Gastroesophageal sphincter (tissue), 4 donors: ENCODE measurements around the gene PSMF1. TPM values are rescaled to one million over a fixed set of nuclear protein-coding genes. Genes with fewer than 3 reads are reported as not detected.

Experiments
- ATAC-seq: fragments of 150-250 bp; one replicate; pipeline ENCODE4 v1.9.1; 2016; ENCODE audit warnings: mild to moderate bottlenecking, moderate library complexity
- H3K27ac ChIP-seq, 4 donors: fragments of 200-600 bp; sonication (generic) in 3 of 4; 1 replicate in 3 of 4; 2 replicates in 1 of 4; pipeline ENCODE4 v1.5.1; 2016 to 2019
- H3K27me3 ChIP-seq: fragments of 200-600 bp; sonication (generic); one replicate; pipeline ENCODE4 v1.5.1; 2019
- H3K36me3 ChIP-seq, 2 donors: fragments of 200-600 bp; sonication (generic); one replicate each; pipeline ENCODE4 v1.5.1; 2019; ENCODE audit warnings: control low read depth in 1 of 2
- H3K4me1 ChIP-seq, 3 donors: fragments of 200-600 bp; sonication (generic); 1 replicate in 2 of 3; 2 replicates in 1 of 3; pipeline ENCODE4 v1.5.1; 2016 to 2019; ENCODE audit warnings: control low read depth in 2 of 3
- H3K4me3 ChIP-seq, 2 donors: fragments of 200-600 bp; sonication (generic); one replicate each; pipeline ENCODE4 v1.5.1; 2019; ENCODE audit warnings: mild to moderate bottlenecking in 1 of 2, moderate library complexity in 1 of 2
- H3K9me3 ChIP-seq, 3 donors: fragments of 200-600 bp; sonication (generic); one replicate each; pipeline ENCODE4 v1.5.1; 2017 to 2019; ENCODE audit warnings: control low read depth in 2 of 3
- CTCF ChIP-seq, 4 experiments: fragments of 200-600 bp in 2 of 4; fragments of 450-650 bp in 2 of 4; sonication (generic) in 1 of 4; IDR thresholded peaks; one replicate each; pipeline ENCODE4 v1.5.1; 2017 to 2019; ENCODE audit warnings: antibody characterized with exemption in 4 of 4, mild to moderate bottlenecking in 2 of 4, moderate library complexity in 2 of 4
- EP300 ChIP-seq: sonication (generic); formaldehyde crosslinking; IDR thresholded peaks from one replicate; pipeline ENCODE4 v1.6.1; 2017; ENCODE audit warnings: antibody characterized with exemption, mild to moderate bottlenecking
- POLR2A ChIP-seq, 2 donors: fragments of 450-650 bp; IDR thresholded peaks; one replicate each; pipeline ENCODE4 v1.6.1; 2017; ENCODE audit warnings: antibody characterized with exemption in 2 of 2, mild to moderate bottlenecking in 2 of 2, moderate library complexity in 1 of 2
- POLR2AphosphoS5 ChIP-seq: sonication (generic); formaldehyde crosslinking; IDR thresholded peaks from one replicate; pipeline ENCODE4 v1.6.1; 2017; ENCODE audit warnings: antibody characterized with exemption
- WGBS, 2 donors: methylation state at CpG; one replicate each; pipeline ENCODE4 v1.1.5; 2018; ENCODE audit warnings: low coverage in 1 of 2; 5-methylcytosine and 5-hydroxymethylcytosine counted together
- total RNA-seq, 4 donors: library from RNA; depleted of rRNA; stranded (reverse); fragments of >200 nt; gene quantifications; one replicate each; pipeline ENCODE4 v1.1.0, GENCODE V29; 2016

Gene PSMF1
- total RNA-seq, 4 donors from 2014 or later: 99.6 to 118 (median 116) TPM

- Histone ChIP-seq H3K9me3 (no peaks in the 10 kb centered on the region), H3K4me1 (peaks cover 0 to 18% (median 10%) of the 10 kb centered on the region in 3 donors), H3K36me3 (peaks cover 0 to 7% of the 10 kb centered on the region in 2 donors), H3K4me3 (peak within 1 kb of the TSS in 1 of 2 donors; percentile 54), H3K27ac (peak within 1 kb of the TSS in 1 of 4 donors; percentile 51), H3K27me3 (peaks cover 38% of the 10 kb centered on the region)
- TF ChIP-seq POLR2AphosphoS5: no peak
- TF ChIP-seq CTCF (IDR thresholded peaks at IDR 0.05): no peak
- TF ChIP-seq POLR2A (IDR thresholded peaks at IDR 0.05): no peak
- no peak for TF ChIP-seq EP300
- no peak for ATAC-seq
- 0 to 5% methylated on average over 4 to 16 of the region's 76 CpGs for WGBS, 2 donors
Measured at GRCh38 chr20:1184638-1185315, 66.4 kb downstream of the PSMF1 start, which contains the start of gene TMEM74B. Gene TMEM74B (minus strand): TSS chr20:1184981. CDS start chr20:1183801, 1,180 bp downstream.

- peak overlapping the region in 1 of 4 donors; percentile 51 for H3K27ac ChIP-seq
- no peak for ATAC-seq
- peak overlapping the region in 1 of 2 donors; percentile 54 for H3K4me3 ChIP-seq
- H3K36me3 ChIP-seq: peaks cover 0 to 7% of the 10 kb centered on the region in 2 donors
- H3K9me3 ChIP-seq: no peaks in the 10 kb centered on the region
- TF ChIP-seq CTCF (IDR thresholded peaks at IDR 0.05): no peak
- TF ChIP-seq POLR2AphosphoS5: no peak
- TF ChIP-seq POLR2A (IDR thresholded peaks at IDR 0.05): no peak
- no peak for TF ChIP-seq EP300
- H3K27me3 ChIP-seq: peaks cover 38% of the 10 kb centered on the region
- H3K4me1 ChIP-seq: peaks cover 0 to 18% (median 10%) of the 10 kb centered on the region in 3 donors
- WGBS, 2 donors: no CpG with 5 or more reads among the region's 54 CpGs
Measured at GRCh38 chr20:1185316-1185741, 66.9 kb downstream of the PSMF1 start.

DNA sequence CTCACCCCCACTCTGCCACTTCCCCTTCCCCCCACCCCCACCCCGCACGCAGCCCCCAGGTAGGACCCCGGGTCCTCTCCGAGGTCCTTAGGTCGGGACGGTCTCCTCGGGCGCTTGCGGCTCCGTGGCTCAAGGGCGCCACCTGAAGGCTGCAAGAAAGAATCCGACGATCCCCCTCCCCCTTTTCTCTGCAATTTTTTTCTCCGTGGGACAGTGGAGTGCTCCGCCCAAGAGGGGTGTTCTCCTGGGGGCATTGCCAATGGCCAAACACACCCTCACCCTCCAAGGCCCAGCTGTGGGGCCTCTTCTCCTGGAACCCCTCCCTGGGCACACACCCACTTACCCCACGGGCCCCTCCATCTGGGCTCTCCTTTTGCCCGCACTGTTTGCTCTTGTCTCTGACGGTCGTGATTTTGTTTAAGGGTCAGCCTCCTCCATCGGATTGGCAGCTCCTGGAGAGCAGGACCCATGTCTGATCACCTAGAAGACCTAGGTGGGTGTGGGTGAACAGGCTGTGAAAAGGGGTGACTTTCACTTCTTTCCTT is 67.5 kb downstream of the PSMF1 start:
- peak overlapping the region in 1 of 2 donors; percentile 54 for H3K4me3 ChIP-seq
- TF ChIP-seq EP300: no peak
- TF ChIP-seq POLR2A (IDR thresholded peaks at IDR 0.05): no peak
- no peak for TF ChIP-seq POLR2AphosphoS5
- peak in 2 of 4 experiments; percentile 16 to 46 for TF ChIP-seq CTCF (IDR thresholded peaks at IDR 0.05)
- ATAC-seq: no peak
- WGBS, 2 donors: 7% methylated on average over 11 of the region's 20 CpGs; no CpG with 5 or more reads in 1 of the 2 donors
- peaks cover 0 to 5% of the 10 kb centered on the region in 2 donors for H3K36me3 ChIP-seq
- peak overlapping the region in 1 of 4 donors; percentile 51 for H3K27ac ChIP-seq
- peaks cover 0 to 18% (median 10%) of the 10 kb centered on the region in 3 donors for H3K4me1 ChIP-seq
- no peaks in the 10 kb centered on the region for H3K9me3 ChIP-seq
- H3K27me3 ChIP-seq: peaks cover 38% of the 10 kb centered on the region

GRCh38 chr20:1186367-1186991 is 68.1 kb downstream of the PSMF1 start:
- ATAC-seq: no peak

More at GRCh38 chr20:1186367-1186991, 68.1 kb downstream of the PSMF1 start:
- Histone ChIP-seq H3K27ac (no peak overlapping the region), H3K4me3 (no peak overlapping the region), H3K27me3 (peaks cover 38% of the 10 kb centered on the region), H3K4me1 (peaks cover 0 to 18% (median 10%) of the 10 kb centered on the region in 3 donors), H3K9me3 (no peaks in the 10 kb centered on the region), H3K36me3 (no peaks in the 10 kb centered on the region)
- TF ChIP-seq EP300 (no peak), POLR2AphosphoS5 (no peak), POLR2A (IDR thresholded peaks at IDR 0.05) (no peak), CTCF (IDR thresholded peaks at IDR 0.05) (no peak)
- WGBS, 2 donors: 20 to 56% methylated on average over 1 to 4 of the region's 13 CpGs
